Esophagus squamous epithelium (tissue), 5 donors: Measurements from ENCODE around the gene NMS. TPM values are rescaled to one million over a fixed set of nuclear protein-coding genes. Genes with fewer than 3 reads are reported as not detected.
A peak's percentile ranks its signal among the peaks of the same experiment; 100 is the strongest.

ENCODE experiments used
- DNase-seq: peaks from one replicate; lab custom pipeline; 2025; lab: John Stamatoyannopoulos, UW
- H3K27ac ChIP-seq, 4 donors: fragments of 200-600 bp; sonication (generic); one replicate each; pipeline ENCODE4 v1.5.1; 2016 to 2019; ENCODE audit warnings: mild to moderate bottlenecking in 1 of 4
- H3K27me3 ChIP-seq, 4 donors: fragments of 200-600 bp; sonication (generic); 1 replicate in 3 of 4; 2 replicates in 1 of 4; pipeline versions ENCODE4 v1.5.1 to v1.6.0; 2017 to 2021; ENCODE audit warnings: antibody characterized with exemption in 1 of 4
- H3K36me3 ChIP-seq, 3 donors: fragments of 200-600 bp; sonication (generic); one replicate each; pipeline ENCODE4 v1.5.1; 2016 to 2019
- H3K4me1 ChIP-seq, 3 donors: fragments of 200-600 bp; sonication (generic); one replicate each; pipeline ENCODE4 v1.5.1; 2017 to 2019
- H3K4me3 ChIP-seq, 4 donors: fragments of 200-600 bp; sonication (generic); 1 replicate in 3 of 4; 2 replicates in 1 of 4; pipeline ENCODE4 v1.5.1; 2016 to 2019; ENCODE audit warnings: mild to moderate bottlenecking in 2 of 4, moderate library complexity in 1 of 4
- H3K9me3 ChIP-seq, 3 donors: fragments of 200-600 bp; sonication (generic); one replicate each; pipeline ENCODE4 v1.5.1; 2016 to 2019
- CTCF ChIP-seq, 6 experiments: fragments of 450-650 bp in 4 of 6; fragments of 200-600 bp in 2 of 6; sonication (generic) in 2 of 6; IDR thresholded peaks; one replicate each; pipeline ENCODE4 v1.5.1; 2016 to 2019; ENCODE audit warnings: antibody characterized with exemption in 6 of 6, mild to moderate bottlenecking in 4 of 6, moderate library complexity in 4 of 6
- POLR2A ChIP-seq, 4 donors: fragments of 450-650 bp; IDR thresholded peaks; one replicate each; pipeline ENCODE4 v1.6.1; 2017; ENCODE audit warnings: antibody characterized with exemption in 4 of 4, mild to moderate bottlenecking in 4 of 4, moderate library complexity in 3 of 4
- WGBS, 2 donors: methylation state at CpG; one replicate each; pipeline ENCODE4 v1.1.5; 2018; 5-methylcytosine and 5-hydroxymethylcytosine counted together
- intact Hi-C: fragments of 100-400 bp; cut with DNase I; formaldehyde crosslinking; loops from one replicate; pipeline ENCODE4 v1.15.0; 2022
- total RNA-seq, 4 donors: library from RNA; depleted of rRNA; stranded (reverse); fragments of >200 nt; gene quantifications; one replicate each; pipeline ENCODE4 v1.1.0, GENCODE V29; 2016
- donor health status: DM: yes; HTN: yes; CAD: no.

Gene NMS
- total RNA-seq, 4 donors from 2014 or later, result not detected

GRCh38 chr2:100425573-100426383, 44.5 kb upstream of the NMS start:
- no peaks in the 10 kb centered on the region for H3K9me3 ChIP-seq
- no peaks in the 10 kb centered on the region for H3K36me3 ChIP-seq
- DNase-seq, result no peak
- no peaks in the 10 kb centered on the region for H3K4me1 ChIP-seq
- intact Hi-C loops, result no loop called here
- WGBS, 2 donors, result 72 to 88% methylated on average over 15 of the region's 15 CpGs
- no peak overlapping the region for H3K4me3 ChIP-seq
- peaks cover 0 to 4% (median 0%) of the 10 kb centered on the region in 4 donors for H3K27me3 ChIP-seq
- TF ChIP-seq POLR2A (IDR thresholded peaks at IDR 0.05) (no peak), CTCF (IDR thresholded peaks at IDR 0.05) (no peak)
- no peak overlapping the region for H3K27ac ChIP-seq

- H3K27ac ChIP-seq, result no peak overlapping the region
- H3K9me3 ChIP-seq, result peaks cover 0 to 5% (median 0%) of the 10 kb centered on the region in 3 donors
- H3K4me1 ChIP-seq, result no peaks in the 10 kb centered on the region
- DNase-seq, result no peak
- no peaks in the 10 kb centered on the region for H3K36me3 ChIP-seq
- H3K4me3 ChIP-seq, result no peak overlapping the region
- TF ChIP-seq POLR2A (IDR thresholded peaks at IDR 0.05), result no peak
- TF ChIP-seq CTCF (IDR thresholded peaks at IDR 0.05), result no peak
- H3K27me3 ChIP-seq, result peaks cover 0 to 4% (median 0%) of the 10 kb centered on the region in 4 donors
- intact Hi-C loops, result no loop called here
- 80 to 81% methylated on average over 13 to 17 of the region's 18 CpGs for WGBS, 2 donors
Observed at GRCh38 chr2:100426384-100426720, 43.9 kb upstream of the NMS start.

GRCh38 chr2:100427111-100427510, 43.2 kb upstream of the NMS start:
- no peaks in the 10 kb centered on the region for H3K4me1 ChIP-seq
- TF ChIP-seq CTCF (IDR thresholded peaks at IDR 0.05) (no peak), POLR2A (IDR thresholded peaks at IDR 0.05) (no peak)
- 43 to 93% methylated on average over 1 to 7 of the region's 12 CpGs for WGBS, 2 donors
- DNase-seq, result no peak
- no peaks in the 10 kb centered on the region for H3K36me3 ChIP-seq
- no peak overlapping the region for H3K4me3 ChIP-seq
- peaks cover 0 to 5% (median 0%) of the 10 kb centered on the region in 3 donors for H3K9me3 ChIP-seq
- intact Hi-C loops, result no loop called here
- no peak overlapping the region for H3K27ac ChIP-seq
- peaks cover 0 to 4% (median 0%) of the 10 kb centered on the region in 4 donors for H3K27me3 ChIP-seq

GRCh38 chr2:100427627-100428258, 42.5 kb upstream of the NMS start:
- Histone ChIP-seq H3K27me3 (peaks cover 0 to 4% (median 0%) of the 10 kb centered on the region in 4 donors), H3K4me3 (no peak overlapping the region), H3K27ac (no peak overlapping the region), H3K36me3 (no peaks in the 10 kb centered on the region), H3K9me3 (peaks cover 0 to 5% (median 0%) of the 10 kb centered on the region in 3 donors), H3K4me1 (no peaks in the 10 kb centered on the region)
- intact Hi-C loops, result no loop called here
- 35 to 45% methylated on average over 11 of the region's 11 CpGs for WGBS, 2 donors
- DNase-seq, result no peak
- TF ChIP-seq CTCF (IDR thresholded peaks at IDR 0.05) (peak in 4 of 6 experiments; percentile 18 to 42 (median 24)), POLR2A (IDR thresholded peaks at IDR 0.05) (no peak)

- intact Hi-C loops, result no loop called here
- no peak overlapping the region for H3K4me3 ChIP-seq
- no peaks in the 10 kb centered on the region for H3K36me3 ChIP-seq
- peaks cover 0 to 5% (median 0%) of the 10 kb centered on the region in 3 donors for H3K9me3 ChIP-seq
- TF ChIP-seq POLR2A (IDR thresholded peaks at IDR 0.05) (no peak), CTCF (IDR thresholded peaks at IDR 0.05) (no peak)
- 44 to 55% methylated on average over 1 of the region's 1 CpG for WGBS, 2 donors
- no peak for DNase-seq
- no peak overlapping the region for H3K27ac ChIP-seq
- peaks cover 0 to under 1% (median 0%) of the 10 kb centered on the region in 4 donors for H3K27me3 ChIP-seq
- no peaks in the 10 kb centered on the region for H3K4me1 ChIP-seq
Observed at GRCh38 chr2:100429726-100430125, 40.6 kb upstream of the NMS start.
